Measurements from ENCODE around the gene GRIN1.

Gene GRIN1

DNA sequence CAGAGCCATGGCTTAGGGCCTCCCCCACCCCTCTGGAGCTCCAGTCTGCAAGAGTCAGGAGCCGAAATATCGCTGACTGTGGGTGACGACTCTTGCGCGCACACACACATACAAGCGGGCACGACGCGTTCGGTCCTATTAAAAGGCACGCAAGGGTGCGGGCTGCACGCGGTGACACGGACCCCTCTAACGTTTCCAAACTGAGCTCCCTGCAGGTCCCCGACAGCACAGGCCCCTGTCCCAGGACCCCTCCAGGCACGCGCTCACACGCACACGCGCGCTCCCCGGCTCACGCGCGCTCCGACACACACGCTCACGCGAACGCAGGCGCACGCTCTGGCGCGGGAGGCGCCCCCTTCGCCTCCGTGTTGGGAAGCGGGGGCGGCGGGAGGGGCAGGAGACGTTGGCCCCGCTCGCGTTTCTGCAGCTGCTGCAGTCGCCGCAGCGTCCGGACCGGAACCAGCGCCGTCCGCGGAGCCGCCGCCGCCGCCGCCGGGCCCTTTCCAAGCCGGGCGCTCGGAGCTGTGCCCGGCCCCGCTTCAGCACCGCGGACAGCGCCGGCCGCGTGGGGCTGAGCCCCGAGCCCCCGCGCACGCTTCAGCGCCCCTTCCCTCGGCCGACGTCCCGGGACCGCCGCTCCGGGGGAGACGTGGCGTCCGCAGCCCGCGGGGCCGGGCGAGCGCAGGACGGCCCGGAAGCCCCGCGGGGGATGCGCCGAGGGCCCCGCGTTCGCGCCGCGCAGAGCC is at the start of gene GRIN1:
TSS of gene GRIN1 (plus strand) at position 433 of the 746 bp plus-strand sequence. CDS start 333 bp downstream, outside the sequence.
- no peak for DNase-seq (ENCODE audit: low read depth in 3 of 3)

DNA sequence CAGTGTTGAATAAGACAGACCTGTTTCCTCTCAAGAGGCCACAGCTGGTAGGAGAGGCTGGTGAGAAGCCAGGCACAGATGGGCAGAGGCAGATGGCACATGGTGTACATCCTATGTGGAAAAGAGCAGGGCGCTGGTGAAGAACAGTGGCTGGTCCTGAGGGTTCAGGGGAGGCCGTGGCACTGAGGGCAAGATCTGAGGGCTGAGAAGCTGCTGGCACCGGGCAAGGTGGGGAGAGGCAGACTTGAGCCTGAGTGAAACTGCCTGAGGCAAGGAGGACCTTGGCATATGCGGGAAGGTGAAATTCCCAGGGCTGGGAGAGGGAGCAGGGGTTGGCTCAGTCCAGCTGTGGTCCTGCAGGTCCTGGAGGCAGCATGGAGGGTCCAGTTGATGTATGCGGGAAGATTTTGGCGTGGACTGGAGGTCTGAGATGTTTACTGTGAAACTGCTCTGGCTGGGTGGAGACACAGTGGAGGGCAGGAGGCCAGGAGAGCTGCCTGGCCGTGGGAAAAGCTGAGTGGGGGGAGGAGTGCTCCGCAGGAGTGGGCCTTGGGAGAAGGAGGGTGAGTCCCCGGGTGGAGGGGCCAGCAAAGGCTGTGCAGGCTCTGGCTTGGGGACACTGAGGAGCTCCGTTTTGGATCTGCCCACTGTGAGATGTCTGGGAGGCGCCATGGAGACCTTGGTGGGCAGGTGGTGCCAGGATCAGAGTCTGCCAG is 49.6 kb upstream of the GRIN1 start:
- no peak for DNase-seq (ENCODE audit: low read depth in 3 of 3)

DNA sequence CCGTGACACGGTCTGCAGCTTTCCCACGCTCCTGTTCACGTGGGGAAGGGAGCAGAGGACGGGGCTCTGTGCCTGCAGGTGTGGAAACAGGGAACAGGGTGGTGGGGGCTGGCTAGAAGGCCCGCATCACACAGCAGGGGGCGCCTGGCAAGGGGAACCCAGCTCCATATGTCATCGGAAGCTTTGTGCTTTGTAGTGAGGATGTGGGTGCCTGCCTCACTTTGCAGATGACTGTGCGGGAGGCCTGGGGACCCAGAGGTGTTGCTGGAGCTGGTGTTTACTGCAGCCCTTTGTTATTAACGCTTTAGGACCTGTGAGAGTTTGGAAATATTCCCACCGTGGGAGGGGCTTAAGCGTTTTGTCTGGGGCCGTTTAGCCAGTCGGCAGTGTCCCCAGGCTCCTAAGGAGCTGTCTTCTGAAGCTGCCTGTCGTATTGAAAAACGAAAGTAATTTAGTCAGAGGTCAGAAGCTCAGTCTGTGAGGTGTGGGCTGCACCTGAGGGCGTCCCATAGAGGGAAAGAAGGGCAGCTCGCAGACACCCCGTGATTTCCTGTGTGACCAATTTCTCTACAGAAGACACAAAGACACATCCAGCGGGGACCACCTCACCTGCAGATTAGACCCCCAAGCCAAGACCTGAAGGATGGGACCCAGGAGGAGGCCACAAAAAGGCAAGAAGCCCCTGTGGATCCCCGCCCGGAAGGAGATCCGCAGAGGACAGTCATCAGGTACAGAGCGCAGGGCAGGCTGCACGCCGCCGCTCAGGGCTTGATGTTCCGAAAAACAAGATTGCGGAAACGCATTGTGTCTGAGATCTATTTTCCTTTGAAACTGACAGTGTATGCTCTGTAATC is 43.1 kb upstream of the GRIN1 start:
- peak; percentile 65 to 80 (median 77) for DNase-seq (ENCODE audit: low read depth in 3 of 3)

DNA sequence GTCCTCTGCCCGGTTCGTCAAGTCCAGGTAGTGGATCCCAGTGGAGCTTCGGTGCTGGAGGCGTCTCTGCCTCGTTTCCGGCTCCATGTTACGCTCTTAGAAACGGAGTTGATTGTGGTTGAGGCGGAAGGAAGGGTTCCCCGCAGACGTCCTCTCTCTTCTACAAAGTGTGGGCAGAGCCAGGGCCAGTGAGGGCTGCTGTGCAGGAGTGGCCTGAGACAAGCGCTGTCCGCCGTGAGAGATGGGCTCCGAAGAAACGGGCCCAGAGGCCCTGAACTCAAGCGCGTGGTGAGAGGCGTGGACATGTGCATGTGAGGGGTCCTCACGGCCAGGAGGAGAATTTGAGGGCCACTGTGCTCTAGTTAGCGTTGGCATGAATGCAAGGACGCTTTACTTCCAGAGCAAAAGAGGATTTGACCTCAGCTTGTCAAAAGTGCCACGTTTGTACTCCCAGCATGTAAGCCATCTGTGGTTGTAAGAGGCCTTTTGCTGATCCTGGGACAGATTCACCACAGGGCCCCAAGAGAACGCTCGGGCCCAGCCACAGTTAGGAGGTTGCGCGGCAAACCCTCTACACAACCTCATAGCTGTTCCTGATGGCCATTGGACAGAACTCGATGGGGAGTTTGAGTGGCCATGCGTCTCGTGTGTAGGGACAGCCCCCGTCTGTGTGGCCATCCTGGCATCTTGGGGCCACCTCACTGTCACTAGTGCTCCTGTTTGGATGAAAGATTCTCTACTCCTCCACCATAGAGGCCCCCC is 42.0 kb upstream of the GRIN1 start:
- no peak for DNase-seq (ENCODE audit: low read depth in 3 of 3)

DNA sequence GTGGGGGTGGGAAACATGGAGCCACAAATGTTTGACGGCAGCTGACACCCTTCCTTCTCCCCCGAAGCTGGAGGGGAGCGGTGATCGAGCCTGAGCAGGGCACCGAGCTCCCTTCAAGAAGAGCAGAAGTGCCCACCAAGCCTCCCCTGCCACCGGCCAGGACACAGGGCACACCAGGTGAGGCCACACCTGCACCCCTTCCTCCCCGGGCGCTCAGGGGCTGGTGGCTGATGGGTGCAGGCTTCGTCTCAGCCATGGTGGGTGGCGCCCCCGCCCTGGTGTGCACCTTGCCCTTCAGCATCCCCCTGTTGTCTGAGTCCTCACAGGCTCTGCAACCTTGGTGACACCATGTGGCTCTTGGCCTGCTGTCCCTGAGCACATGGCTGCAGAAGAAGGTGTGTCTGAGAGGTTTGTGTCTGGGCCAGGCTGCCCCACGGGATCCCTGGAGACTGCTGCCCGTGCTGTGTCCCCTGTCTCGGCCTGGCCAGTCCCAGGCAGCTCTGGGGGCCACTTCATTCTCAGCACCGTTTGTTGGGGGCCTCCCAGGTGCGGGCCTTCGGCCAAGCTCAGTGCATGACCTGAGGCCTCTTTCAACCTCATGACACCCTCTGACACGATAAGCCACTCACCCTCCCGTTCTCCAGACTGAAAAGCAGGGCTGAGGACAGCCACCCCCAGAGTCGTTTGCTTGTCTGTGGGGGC is 41.0 kb upstream of the GRIN1 start:
- no peak for DNase-seq (ENCODE audit: low read depth in 3 of 3)

DNA sequence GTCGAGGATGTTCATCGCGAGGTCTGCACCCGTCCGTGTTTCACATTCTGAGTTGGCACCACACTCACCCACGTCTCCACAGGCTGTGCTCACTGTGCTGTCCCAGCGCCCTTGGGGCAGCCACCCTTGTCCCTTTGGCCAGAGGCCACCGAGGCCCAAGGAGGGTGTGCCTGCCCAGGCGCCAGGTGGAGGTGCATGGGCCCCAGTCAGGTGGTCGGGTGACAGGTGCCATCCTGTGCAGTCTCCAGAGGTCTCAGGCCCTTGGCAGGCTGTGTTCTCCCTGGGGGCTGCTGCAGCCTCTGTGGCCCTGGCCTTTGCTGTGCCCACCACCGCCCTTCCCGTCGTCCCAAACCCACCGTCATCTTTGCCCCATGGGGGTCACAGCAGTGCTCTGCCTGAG is 39.7 kb upstream of the GRIN1 start:
- no peak for DNase-seq (ENCODE audit: low read depth in 3 of 3)

DNA sequence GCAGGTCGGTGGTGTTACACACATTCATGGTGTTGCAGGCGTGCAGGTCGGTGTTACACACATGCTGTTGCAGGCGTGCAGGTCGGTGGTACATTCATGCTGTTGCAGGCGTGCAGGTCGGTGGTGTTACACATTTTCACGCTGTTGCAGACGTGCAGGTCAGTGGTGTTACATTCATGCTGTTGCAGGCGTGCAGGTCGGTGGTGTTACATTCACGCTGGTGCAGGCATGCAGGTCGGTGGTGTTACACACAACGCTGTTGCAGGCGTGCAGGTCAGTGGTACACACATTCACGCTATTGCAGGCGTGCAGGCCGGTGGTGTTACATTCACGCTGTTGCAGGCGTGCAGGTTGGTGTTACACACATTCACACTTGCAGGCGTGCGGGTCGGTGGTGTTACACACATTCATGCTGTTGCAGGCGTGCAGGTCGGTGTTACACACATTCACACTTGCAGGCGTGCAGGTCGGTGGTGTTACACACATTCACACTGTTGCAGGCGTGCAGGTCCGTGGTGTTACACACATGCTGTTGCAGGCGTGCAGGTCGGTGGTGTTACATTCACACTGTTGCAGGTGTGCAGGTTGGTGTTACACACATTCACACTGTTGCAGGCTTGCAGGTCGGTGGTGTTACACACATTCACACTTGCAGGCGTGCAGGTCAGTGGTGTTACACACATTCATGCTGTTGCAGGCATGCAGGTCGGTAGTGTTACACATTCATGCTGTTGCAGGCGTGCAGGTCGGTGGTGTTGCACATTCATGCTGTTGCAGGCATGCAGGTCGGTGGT is 35.6 kb upstream of the GRIN1 start:
- DNase-seq (ENCODE audit: low read depth in 3 of 3) = no peak

DNA sequence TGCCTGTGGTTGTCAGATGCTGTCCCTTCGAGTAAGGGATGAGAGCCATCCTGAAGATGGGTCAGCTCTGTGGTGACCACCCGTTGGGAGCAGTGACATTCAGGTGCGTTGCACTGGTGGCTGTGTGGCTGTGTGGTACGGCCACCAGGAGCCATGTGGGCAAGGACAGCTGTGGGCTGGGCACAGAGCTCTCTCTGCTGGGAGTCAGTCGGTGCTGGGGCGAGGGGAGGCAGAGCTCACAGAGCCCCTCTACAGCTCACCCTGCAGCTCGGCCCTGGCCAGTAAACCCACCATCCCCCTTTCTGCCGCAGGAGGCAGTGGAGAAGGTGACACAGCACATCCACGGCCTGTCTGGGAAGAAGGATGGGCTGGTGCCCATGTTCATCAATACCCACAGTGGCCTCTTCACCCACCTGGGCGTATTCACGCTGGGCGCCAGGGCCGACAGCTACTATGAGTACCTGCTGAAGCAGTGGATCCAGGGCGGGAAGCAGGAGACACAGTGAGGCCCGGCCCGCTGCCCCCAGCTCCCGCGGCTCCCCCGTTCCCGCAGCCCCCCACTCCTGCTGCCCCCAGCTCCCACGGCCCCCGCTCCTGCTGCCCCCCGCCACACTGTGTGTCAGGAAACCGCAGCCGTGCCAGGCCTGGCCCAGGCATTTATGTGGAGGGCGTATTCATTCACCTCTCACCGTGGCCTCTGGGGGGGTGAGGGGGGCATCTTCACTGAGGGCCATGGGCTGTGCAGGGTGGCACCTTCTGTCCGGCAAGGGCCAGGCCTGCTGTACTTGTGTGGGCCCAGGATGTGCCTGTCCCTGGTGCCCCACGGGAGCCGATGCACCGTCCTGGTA is 32.9 kb upstream of the GRIN1 start:
- no peak for DNase-seq (ENCODE audit: low read depth in 3 of 3)

DNA sequence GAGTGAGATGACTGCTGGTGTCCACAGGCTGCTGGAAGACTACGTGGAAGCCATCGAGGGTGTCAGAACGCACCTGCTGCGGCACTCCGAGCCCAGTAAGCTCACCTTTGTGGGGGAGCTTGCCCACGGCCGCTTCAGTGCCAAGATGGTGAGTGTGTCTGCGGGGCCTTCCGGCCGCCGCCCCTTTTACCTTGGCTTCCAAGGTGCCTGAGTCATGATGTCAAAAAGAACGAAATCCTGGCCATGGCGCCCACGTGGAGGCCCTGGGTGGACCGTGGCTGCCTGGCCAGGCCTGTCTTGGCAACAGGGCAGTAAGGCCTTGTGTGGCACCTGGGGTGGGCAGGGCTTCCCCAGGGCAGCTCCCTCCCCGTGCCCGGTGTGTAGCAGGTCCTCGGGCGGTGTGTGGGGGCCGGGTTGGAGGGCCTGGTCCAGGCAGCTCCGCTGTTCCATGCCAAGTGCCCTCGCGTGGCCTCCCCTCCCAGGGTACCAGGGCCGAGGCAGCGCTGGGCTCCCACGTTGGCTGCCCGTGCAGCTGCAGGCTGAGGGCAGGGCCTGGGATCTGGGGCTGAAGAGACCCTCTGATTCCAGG is 32.2 kb upstream of the GRIN1 start:
- DNase-seq (ENCODE audit: low read depth in 3 of 3) = no peak

DNA sequence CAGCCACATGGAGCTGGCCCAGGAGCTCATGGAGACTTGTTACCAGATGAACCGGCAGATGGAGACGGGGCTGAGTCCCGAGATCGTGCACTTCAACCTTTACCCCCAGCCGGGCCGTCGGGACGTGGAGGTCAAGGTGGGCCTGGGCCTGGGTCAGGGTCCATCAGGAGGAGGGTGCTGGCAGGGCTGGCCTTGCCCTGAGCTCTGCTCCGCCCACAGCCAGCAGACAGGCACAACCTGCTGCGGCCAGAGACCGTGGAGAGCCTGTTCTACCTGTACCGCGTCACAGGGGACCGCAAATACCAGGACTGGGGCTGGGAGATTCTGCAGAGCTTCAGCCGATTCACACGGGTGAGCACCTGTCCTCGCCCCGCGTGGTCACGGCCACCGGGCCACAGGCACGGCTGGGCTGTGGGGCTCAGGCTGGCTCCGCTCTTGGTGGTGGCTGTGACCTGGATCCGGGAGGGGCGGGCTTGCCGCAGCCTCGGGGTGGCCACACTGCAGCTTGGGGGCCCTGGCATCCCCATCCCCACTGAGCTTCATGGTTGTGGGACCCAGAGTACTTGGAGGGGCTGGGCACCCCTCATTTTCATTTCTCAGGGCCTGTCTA is 31.5 kb upstream of the GRIN1 start:
- no peak for DNase-seq (ENCODE audit: low read depth in 3 of 3)

DNA sequence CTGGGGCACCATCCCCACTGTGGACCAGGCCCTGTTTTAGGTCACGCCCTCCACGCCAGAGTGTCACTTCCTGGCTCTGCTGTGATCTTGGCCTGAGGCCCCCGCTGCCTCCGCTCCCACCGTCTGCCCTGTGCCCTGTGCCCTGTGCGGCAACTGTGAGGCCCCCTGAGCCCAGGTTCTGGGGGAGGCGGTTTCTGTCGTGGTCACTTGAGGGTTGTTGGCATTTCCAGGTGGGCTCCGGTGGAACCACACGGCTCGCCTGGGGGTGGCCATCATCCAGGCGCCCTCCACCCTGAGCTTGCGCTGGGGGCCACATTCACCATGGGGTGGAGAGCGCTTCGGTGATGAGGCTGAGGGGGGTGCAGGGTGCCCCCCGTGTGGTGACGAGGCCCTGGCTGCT is 31.0 kb upstream of the GRIN1 start:
- DNase-seq (ENCODE audit: low read depth in 3 of 3) = no peak

DNA sequence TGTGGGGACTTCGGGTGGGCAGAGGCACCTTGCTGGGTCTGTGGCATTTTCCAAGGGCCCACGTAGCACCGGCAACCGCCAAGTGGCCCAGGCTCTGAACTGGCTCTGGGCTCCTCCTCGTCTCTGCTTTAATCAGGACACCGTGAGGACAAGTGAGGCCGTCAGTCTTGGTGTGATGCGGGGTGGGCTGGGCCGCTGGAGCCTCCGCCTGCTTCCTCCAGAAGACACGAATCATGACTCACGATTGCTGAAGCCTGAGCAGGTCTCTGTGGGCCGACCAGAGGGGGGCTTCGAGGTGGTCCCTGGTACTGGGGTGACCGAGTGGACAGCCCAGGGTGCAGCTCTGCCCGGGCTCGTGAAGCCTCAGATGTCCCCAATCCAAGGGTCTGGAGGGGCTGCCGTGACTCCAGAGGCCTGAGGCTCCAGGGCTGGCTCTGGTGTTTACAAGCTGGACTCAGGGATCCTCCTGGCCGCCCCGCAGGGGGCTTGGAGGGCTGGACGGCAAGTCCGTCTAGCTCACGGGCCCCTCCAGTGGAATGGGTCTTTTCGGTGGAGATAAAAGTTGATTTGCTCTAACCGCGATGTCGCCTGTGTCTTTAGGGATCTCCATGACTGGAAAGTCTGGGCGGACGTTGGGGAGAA is 30.2 kb upstream of the GRIN1 start:
- DNase-seq (ENCODE audit: low read depth in 3 of 3) = no peak

DNA sequence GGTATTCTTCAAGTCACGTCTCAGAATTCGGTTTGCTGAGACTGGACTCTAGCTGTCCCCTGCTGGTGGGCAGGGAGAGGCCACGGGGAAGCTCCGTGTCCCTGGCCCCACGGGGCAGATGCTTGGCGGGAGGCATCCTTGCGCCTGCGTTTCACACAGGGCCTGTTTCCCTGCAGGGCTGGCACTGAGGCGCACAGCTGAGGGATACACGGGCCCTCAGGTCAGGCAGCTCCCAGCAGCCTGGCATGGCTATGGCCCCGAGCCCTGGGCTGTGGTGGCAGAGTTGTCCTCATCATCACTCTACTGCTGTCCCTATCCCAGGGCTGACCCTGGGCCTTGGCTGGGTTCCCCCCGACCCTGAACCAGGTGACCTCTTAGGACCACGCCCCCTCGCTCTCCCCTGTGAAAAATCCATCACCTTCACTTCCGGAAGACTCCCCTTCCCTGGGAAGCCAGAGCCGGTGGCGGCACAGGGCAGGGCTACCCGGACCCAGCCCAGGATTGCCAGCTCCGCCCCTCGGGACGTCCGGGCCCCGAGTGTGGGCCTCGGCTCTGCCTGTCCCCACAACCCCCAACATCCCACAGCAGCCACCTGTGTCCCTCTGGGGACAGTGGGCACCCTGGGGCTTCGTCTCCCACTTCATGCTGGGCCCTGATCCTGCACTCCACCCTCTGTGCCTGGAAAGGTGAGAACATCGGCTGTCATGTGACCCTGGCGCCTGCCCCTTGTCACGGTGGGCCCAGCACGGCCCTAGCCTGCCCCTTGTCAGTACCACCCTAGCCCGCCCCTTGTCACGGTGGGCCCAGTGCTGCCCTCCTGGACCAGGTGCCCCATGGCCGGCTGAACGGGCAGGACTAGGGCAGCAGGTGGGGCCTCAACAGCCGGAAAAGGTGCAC is 29.5 kb upstream of the GRIN1 start:
- no peak for DNase-seq (ENCODE audit: low read depth in 3 of 3)

DNA sequence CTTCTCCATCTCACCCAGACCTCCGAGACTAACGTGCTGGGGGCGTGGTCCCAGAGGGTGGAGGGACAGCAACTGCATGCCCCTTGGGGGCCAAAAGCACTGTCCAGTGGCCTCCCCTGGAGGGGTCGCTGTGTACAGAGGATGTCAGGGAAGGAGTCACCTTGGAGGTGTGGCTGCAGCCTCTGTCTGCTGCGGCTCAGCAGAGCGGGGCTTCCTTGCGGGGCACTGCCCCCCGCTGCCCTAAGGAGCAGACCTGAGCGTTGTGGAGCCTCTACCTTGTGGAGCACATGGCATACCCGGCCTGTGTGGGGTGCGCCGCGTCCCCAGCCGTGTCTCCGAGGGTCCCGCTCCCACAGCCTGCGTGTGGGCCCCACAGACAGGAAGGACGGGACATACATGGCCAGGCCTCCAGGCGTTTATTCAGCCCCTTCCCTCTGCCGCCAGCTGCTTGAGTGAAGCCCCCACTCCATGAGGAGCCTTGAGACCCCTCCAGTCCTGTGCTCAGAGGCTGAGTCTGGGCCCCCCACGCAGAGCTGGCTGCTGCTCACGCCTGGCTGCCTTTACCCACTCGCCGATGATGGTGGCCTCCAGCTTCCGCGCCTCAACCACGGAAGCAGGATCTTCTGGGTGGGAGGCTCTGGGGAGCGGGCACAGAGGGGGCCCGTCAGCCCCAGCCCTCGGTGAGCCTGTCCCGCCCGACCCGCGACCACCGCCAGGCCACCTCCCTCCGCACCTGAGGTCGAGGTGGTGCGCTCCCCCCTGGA is 28.6 kb upstream of the GRIN1 start:
- DNase-seq (ENCODE audit: low read depth in 3 of 3) = no peak

DNA sequence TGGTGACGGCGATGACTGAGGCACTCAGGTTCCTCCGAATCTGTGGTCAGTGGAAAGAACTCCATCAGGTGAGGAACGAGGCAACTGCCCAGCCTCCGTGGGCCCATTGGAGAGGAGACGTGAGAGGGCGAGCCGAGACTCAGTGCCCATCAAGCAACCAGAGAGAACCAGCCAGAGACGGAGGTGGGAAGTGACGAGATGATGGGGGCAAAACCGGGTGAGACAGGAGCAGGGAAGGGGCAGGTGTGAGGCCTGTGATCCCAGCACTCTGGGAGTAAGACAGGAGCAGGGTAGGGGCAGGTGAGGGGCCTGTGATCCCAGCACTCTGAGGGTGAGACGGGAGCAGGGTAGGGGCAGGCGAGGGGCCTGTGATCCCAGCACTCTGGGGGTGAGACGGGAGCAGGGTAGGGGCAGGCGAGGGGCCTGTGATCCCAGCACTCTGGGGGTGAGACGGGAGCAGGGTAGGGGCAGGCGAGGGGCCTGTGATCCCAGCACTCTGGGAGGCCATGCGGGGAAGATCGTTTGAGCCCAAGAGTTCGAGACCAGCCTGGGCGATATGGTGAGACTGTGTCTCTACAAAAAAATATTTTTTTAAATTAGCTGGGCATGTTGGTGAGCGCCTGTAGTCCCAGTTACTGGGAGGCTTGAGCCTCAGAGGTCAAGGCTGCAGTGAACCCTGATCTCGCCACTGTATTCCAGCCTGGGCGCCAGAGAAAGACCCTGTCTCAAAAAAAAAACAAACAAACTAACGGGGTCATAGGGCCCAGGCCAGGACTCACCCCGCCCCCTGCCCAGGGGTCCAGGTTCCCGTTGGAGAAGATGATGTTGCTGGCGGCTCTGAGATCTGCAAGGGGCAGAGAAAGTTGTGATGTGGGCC is 27.8 kb upstream of the GRIN1 start:
- DNase-seq (ENCODE audit: low read depth in 3 of 3) = no peak
